K562 (cell line): Measurements from ENCODE around the gene CITED2.
A peak's percentile ranks its signal among the peaks of the same experiment; 100 is the strongest.

ENCODE experiments used
- BHLHE40 ChIP-seq: IDR thresholded peaks from 2 replicates; pipeline ENCODE4 v1.6.1; 2011; ENCODE audit warnings: low read length, improper control_type of control experiment
- DDX20 ChIP-seq: fragments of 450-650 bp; IDR thresholded peaks from 2 replicates; pipeline ENCODE4 v1.6.1; 2016; ENCODE audit warnings: missing genetic modification characterization, low read depth, mild to moderate bottlenecking, missing compliant biosample characterization, moderate library complexity
- ETV6 ChIP-seq, 3 experiments: fragments of 150-350 bp in 1 of 3; sonication (generic) in 1 of 3; formaldehyde crosslinking in 1 of 3; IDR thresholded peaks; 2 replicates each; pipeline versions ENCODE4 v1.6.1 to v1.8.0; 2014 to 2022; ENCODE audit warnings: borderline replicate concordance in 2 of 3, low read depth in 2 of 3, antibody characterized with exemption in 1 of 3, low read length in 1 of 3, mild to moderate bottlenecking in 1 of 3, missing genetic modification reagents in 1 of 3
- FOSL1 ChIP-seq: fragments of 200-800 bp; sonication (Bioruptor generic); conservative IDR thresholded peaks from 2 replicates; pipeline ENCODE4 v1.6.1; 2016; ENCODE audit warnings: missing genetic modification characterization, missing compliant biosample characterization
- GABPB1 ChIP-seq: sonication (generic); formaldehyde crosslinking; IDR thresholded peaks from 2 replicates; pipeline ENCODE4 v1.8.0; 2022; ENCODE audit warnings: mild to moderate bottlenecking, missing genetic modification reagents
- MAFK ChIP-seq: IDR thresholded peaks from 2 replicates; pipeline ENCODE4 v1.6.1; 2011; ENCODE audit warnings: low read length, improper control_type of control experiment
- TCF7L2 ChIP-seq: fragments of 150-350 bp; IDR thresholded peaks from 2 replicates; pipeline ENCODE4 v1.6.1; 2016; ENCODE audit warnings: low read depth, mild to moderate bottlenecking, low read length, moderate library complexity
- ZFX ChIP-seq: sonication (generic); formaldehyde crosslinking; IDR thresholded peaks from 2 replicates; pipeline ENCODE4 v1.8.0; 2022; ENCODE audit warnings: mild to moderate bottlenecking, missing genetic modification reagents, moderate library complexity
- ZNF282 ChIP-seq: sonication (generic); formaldehyde crosslinking; IDR thresholded peaks from 2 replicates; pipeline ENCODE4 v1.8.1; 2023; ENCODE audit warnings: missing genetic modification reagents
- ZNF311 ChIP-seq: fragments of 250-450 bp; sonication (Bioruptor Pico); IDR thresholded peaks from 2 replicates; pipeline ENCODE4 v1.4.0; 2020; ENCODE audit warnings: mild to moderate bottlenecking, moderate library complexity
- TF ChIP-seq, protein P1 (sequence below): sonication (generic); formaldehyde crosslinking; IDR thresholded peaks from 2 replicates; pipeline ENCODE4 v1.9.0; 2022; ENCODE audit warnings: mild to moderate bottlenecking, missing genetic modification reagents
- TF ChIP-seq, protein P2 (sequence below): sonication (generic); formaldehyde crosslinking; IDR thresholded peaks from 2 replicates; pipeline ENCODE4 v1.8.1; 2022; ENCODE audit warnings: missing genetic modification reagents
- TF ChIP-seq, protein P3 (sequence below): fragments of 450-650 bp; formaldehyde crosslinking; IDR thresholded peaks from 2 replicates; pipeline ENCODE4 v1.4.0; 2022; ENCODE audit warnings: missing genetic modification characterization
- TF ChIP-seq, protein P4 (sequence below): fragments of 200-600 bp; sonication (generic); IDR thresholded peaks from one replicate; pipeline ENCODE4 v1.6.1; 2012; ENCODE audit warnings: mild to moderate bottlenecking, low read depth, low read length, inconsistent platforms

DNA sequence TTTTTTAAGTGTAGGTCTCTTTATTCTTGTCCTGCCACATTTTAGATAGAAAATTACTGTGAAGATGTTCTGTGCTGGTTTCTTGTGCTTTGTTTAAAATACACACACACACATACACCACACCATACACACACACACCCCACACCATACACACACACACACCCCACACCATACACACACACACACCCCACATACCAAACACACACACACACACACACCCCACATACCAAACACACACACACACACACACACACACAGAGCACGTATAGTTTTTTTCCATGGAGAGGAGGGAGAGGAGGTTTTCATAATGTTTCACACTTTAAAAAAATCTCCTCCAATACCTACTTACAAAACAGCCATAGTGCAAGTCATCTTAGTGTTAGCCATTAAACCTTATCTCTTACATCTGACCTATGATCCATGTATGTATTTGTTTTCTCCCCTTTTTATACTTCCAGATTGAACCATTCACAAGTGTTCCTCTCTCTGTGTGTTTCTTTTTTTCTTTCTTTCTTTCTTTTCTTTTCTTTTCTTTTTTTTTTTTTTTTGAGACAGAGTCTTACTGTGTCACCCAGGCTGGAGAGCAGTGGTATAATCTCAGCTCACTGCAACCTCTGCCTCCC is 19.7 kb upstream of the CITED2 start:
- TF ChIP-seq, protein P1, sequence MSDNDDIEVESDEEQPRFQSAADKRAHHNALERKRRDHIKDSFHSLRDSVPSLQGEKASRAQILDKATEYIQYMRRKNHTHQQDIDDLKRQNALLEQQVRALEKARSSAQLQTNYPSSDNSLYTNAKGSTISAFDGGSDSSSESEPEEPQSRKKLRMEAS (CRISPR knock-in tag): no peak
- TF ChIP-seq, protein P2, sequence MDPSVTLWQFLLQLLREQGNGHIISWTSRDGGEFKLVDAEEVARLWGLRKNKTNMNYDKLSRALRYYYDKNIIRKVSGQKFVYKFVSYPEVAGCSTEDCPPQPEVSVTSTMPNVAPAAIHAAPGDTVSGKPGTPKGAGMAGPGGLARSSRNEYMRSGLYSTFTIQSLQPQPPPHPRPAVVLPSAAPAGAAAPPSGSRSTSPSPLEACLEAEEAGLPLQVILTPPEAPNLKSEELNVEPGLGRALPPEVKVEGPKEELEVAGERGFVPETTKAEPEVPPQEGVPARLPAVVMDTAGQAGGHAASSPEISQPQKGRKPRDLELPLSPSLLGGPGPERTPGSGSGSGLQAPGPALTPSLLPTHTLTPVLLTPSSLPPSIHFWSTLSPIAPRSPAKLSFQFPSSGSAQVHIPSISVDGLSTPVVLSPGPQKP (CRISPR knock-in tag): no peak
- no peak for TF ChIP-seq GABPB1 (CRISPR knock-in tag)
- no peak for TF ChIP-seq TCF7L2
- TF ChIP-seq, protein P3, sequence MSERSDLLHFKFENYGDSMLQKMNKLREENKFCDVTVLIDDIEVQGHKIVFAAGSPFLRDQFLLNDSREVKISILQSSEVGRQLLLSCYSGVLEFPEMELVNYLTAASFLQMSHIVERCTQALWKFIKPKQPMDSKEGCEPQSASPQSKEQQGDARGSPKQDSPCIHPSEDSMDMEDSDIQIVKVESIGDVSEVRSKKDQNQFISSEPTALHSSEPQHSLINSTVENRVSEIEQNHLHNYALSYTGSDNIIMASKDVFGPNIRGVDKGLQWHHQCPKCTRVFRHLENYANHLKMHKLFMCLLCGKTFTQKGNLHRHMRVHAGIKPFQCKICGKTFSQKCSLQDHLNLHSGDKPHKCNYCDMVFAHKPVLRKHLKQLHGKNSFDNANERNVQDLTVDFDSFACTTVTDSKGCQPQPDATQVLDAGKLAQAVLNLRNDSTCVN (CRISPR knock-in tag): no peak
- no peak for TF ChIP-seq ETV6 (IDR thresholded peaks at IDR 0.05; ENCODE audit: borderline replicate concordance in 1 of 2, low read depth in 2 of 2, low read length in 1 of 2)
- TF ChIP-seq ETV6 (CRISPR knock-in tag; IDR thresholded peaks at IDR 0.05; ENCODE audit: borderline replicate concordance): no peak
- no peak for TF ChIP-seq ZFX (CRISPR knock-in tag)
- no peak for TF ChIP-seq BHLHE40
- TF ChIP-seq, protein P4, sequence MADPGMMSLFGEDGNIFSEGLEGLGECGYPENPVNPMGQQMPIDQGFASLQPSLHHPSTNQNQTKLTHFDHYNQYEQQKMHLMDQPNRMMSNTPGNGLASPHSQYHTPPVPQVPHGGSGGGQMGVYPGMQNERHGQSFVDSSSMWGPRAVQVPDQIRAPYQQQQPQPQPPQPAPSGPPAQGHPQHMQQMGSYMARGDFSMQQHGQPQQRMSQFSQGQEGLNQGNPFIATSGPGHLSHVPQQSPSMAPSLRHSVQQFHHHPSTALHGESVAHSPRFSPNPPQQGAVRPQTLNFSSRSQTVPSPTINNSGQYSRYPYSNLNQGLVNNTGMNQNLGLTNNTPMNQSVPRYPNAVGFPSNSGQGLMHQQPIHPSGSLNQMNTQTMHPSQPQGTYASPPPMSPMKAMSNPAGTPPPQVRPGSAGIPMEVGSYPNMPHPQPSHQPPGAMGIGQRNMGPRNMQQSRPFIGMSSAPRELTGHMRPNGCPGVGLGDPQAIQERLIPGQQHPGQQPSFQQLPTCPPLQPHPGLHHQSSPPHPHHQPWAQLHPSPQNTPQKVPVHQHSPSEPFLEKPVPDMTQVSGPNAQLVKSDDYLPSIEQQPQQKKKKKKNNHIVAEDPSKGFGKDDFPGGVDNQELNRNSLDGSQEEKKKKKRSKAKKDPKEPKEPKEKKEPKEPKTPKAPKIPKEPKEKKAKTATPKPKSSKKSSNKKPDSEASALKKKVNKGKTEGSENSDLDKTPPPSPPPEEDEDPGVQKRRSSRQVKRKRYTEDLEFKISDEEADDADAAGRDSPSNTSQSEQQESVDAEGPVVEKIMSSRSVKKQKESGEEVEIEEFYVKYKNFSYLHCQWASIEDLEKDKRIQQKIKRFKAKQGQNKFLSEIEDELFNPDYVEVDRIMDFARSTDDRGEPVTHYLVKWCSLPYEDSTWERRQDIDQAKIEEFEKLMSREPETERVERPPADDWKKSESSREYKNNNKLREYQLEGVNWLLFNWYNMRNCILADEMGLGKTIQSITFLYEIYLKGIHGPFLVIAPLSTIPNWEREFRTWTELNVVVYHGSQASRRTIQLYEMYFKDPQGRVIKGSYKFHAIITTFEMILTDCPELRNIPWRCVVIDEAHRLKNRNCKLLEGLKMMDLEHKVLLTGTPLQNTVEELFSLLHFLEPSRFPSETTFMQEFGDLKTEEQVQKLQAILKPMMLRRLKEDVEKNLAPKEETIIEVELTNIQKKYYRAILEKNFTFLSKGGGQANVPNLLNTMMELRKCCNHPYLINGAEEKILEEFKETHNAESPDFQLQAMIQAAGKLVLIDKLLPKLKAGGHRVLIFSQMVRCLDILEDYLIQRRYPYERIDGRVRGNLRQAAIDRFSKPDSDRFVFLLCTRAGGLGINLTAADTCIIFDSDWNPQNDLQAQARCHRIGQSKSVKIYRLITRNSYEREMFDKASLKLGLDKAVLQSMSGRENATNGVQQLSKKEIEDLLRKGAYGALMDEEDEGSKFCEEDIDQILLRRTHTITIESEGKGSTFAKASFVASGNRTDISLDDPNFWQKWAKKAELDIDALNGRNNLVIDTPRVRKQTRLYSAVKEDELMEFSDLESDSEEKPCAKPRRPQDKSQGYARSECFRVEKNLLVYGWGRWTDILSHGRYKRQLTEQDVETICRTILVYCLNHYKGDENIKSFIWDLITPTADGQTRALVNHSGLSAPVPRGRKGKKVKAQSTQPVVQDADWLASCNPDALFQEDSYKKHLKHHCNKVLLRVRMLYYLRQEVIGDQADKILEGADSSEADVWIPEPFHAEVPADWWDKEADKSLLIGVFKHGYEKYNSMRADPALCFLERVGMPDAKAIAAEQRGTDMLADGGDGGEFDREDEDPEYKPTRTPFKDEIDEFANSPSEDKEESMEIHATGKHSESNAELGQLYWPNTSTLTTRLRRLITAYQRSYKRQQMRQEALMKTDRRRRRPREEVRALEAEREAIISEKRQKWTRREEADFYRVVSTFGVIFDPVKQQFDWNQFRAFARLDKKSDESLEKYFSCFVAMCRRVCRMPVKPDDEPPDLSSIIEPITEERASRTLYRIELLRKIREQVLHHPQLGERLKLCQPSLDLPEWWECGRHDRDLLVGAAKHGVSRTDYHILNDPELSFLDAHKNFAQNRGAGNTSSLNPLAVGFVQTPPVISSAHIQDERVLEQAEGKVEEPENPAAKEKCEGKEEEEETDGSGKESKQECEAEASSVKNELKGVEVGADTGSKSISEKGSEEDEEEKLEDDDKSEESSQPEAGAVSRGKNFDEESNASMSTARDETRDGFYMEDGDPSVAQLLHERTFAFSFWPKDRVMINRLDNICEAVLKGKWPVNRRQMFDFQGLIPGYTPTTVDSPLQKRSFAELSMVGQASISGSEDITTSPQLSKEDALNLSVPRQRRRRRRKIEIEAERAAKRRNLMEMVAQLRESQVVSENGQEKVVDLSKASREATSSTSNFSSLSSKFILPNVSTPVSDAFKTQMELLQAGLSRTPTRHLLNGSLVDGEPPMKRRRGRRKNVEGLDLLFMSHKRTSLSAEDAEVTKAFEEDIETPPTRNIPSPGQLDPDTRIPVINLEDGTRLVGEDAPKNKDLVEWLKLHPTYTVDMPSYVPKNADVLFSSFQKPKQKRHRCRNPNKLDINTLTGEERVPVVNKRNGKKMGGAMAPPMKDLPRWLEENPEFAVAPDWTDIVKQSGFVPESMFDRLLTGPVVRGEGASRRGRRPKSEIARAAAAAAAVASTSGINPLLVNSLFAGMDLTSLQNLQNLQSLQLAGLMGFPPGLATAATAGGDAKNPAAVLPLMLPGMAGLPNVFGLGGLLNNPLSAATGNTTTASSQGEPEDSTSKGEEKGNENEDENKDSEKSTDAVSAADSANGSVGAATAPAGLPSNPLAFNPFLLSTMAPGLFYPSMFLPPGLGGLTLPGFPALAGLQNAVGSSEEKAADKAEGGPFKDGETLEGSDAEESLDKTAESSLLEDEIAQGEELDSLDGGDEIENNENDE: no peak
- TF ChIP-seq ZNF311: no peak
- peak; percentile 33; the same call in 1 of the 2 replicates for TF ChIP-seq MAFK
- no peak for TF ChIP-seq ZNF282 (CRISPR knock-in tag)
- no peak for TF ChIP-seq FOSL1 (tag)
- no peak for TF ChIP-seq DDX20 (tag)
